A549 (cell line): ENCODE results near the gene CDH11.

Source experiments
- CEBPB ChIP-seq, 2 experiments: fragments of >200 bp in 1 of 2; sonication (Bioruptor Twin) in 1 of 2; formaldehyde crosslinking in 1 of 2; IDR thresholded peaks; 2 replicates each; pipeline ENCODE4 v1.6.1; 2012 to 2016
- RFX5 ChIP-seq: fragments of 450-650 bp; IDR thresholded peaks from 2 replicates; pipeline ENCODE4 v1.7.1; 2014; ENCODE audit warnings: antibody characterized with exemption, mild to moderate bottlenecking, moderate library complexity
- RNF2 ChIP-seq: fragments of 200-600 bp; sonication (generic); IDR thresholded peaks from 2 replicates; pipeline ENCODE4 v1.6.1; 2016; ENCODE audit warnings: low read depth, mild to moderate bottlenecking, antibody characterized with exemption, moderate library complexity, borderline replicate concordance
- ZFP36 ChIP-seq: fragments of 450-650 bp; IDR thresholded peaks from 2 replicates; pipeline ENCODE4 v1.6.1; 2014; ENCODE audit warnings: borderline replicate concordance; ENCODE audit not compliant: partially characterized antibody
- ZNF302 ChIP-seq: fragments of 250-450 bp; sonication (Bioruptor Pico); IDR thresholded peaks from 2 replicates; pipeline ENCODE4 v1.9.0; 2021; ENCODE audit warnings: inconsistent platforms, mild to moderate bottlenecking, moderate library complexity
- TF ChIP-seq, protein P1 (sequence below): fragments of >200 bp; sonication (Bioruptor Twin); formaldehyde crosslinking; IDR thresholded peaks from 3 replicates; pipeline ENCODE4 v1.5.1; 2016
- TF ChIP-seq, protein P2 (sequence below): fragments of 150-350 bp; IDR thresholded peaks from 2 replicates; pipeline ENCODE4 v1.6.1; 2014; ENCODE audit warnings: low read depth, mild to moderate bottlenecking, low read length

DNA sequence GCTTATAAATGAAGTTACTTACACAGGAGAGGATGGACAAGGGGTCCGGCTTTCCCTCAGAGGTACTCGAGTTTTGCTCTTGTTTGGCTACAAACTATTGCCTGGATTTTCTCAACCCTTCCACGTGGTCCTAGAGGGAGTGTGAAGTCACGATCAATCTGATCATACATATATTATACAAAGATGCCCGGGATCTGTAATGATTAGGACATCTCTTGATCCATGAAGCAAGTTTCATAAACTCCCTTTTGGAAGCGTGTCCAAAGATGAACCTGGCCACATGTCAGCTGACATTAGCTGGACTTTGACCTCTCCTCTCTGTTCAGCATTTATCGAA is 2.3 kb upstream of the CDH11 start:
- no peak for TF ChIP-seq RNF2
- no peak for TF ChIP-seq ZFP36
- TF ChIP-seq, protein P1, sequence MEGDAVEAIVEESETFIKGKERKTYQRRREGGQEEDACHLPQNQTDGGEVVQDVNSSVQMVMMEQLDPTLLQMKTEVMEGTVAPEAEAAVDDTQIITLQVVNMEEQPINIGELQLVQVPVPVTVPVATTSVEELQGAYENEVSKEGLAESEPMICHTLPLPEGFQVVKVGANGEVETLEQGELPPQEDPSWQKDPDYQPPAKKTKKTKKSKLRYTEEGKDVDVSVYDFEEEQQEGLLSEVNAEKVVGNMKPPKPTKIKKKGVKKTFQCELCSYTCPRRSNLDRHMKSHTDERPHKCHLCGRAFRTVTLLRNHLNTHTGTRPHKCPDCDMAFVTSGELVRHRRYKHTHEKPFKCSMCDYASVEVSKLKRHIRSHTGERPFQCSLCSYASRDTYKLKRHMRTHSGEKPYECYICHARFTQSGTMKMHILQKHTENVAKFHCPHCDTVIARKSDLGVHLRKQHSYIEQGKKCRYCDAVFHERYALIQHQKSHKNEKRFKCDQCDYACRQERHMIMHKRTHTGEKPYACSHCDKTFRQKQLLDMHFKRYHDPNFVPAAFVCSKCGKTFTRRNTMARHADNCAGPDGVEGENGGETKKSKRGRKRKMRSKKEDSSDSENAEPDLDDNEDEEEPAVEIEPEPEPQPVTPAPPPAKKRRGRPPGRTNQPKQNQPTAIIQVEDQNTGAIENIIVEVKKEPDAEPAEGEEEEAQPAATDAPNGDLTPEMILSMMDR = no peak
- TF ChIP-seq CEBPB (IDR thresholded peaks at IDR 0.05) = no peak
- TF ChIP-seq RFX5 = no peak
- no peak for TF ChIP-seq ZNF302
- TF ChIP-seq, protein P2, sequence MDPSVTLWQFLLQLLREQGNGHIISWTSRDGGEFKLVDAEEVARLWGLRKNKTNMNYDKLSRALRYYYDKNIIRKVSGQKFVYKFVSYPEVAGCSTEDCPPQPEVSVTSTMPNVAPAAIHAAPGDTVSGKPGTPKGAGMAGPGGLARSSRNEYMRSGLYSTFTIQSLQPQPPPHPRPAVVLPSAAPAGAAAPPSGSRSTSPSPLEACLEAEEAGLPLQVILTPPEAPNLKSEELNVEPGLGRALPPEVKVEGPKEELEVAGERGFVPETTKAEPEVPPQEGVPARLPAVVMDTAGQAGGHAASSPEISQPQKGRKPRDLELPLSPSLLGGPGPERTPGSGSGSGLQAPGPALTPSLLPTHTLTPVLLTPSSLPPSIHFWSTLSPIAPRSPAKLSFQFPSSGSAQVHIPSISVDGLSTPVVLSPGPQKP = no peak
